ENCODE measurements around the gene HYKK.
"Not testable (repeated sequence)": the region's sequence is repeated elsewhere in the genome, so short reads cannot be mapped to it uniquely, and the experiment has no call there.

- not testable (repeated sequence) for TF ChIP-seq POLR2A (IDR thresholded peaks at IDR 0.05; ENCODE audit: low read depth, low read length); SPI1 (IDR thresholded peaks at IDR 0.05; ENCODE audit: low read depth, low read length); TAF1 (IDR thresholded peaks at IDR 0.05; ENCODE audit: low read depth, low read length); POLR2AphosphoS5 (IDR thresholded peaks at IDR 0.05; ENCODE audit: low read depth, low read length); PAX5 (IDR thresholded peaks at IDR 0.05; ENCODE audit: insufficient read depth, low read length, severe bottlenecking)
Measured at GRCh38 chr15:78520035-78520434, 12.7 kb downstream of the HYKK start.

Measured in GM12891 (cell line).